Kidney (tissue), 14 donors: ENCODE results near the gene MACC1. TPM values are rescaled to one million over a fixed set of nuclear protein-coding genes. Genes with fewer than 3 reads are reported as not detected.

ENCODE experiments used
- DNase-seq, 5 donors: peaks; one replicate each; pipeline ENCODE4 v3.0.0-alpha.2; 2013 to 2020
- FAIRE-seq: peaks from 2 replicates; lab custom pipeline; 2012; peaks lifted over from hg19 to GRCh38; lab: Jason Lieb, UNC
- H3K27ac ChIP-seq, 2 donors: one replicate each; pipeline ENCODE4 v1.7.0; 2013; ENCODE audit warnings: low read depth in 2 of 2, low read length in 2 of 2, inconsistent platforms in 1 of 2
- H3K27me3 ChIP-seq: one replicate; pipeline ENCODE4 v1.7.1; 2013; ENCODE audit warnings: low read length, inconsistent platforms; ENCODE audit not compliant: control insufficient read depth, insufficient read depth
- H3K36me3 ChIP-seq, 3 donors: one replicate each; pipeline versions ENCODE4 v1.7.0 to v1.7.1; 2013; ENCODE audit warnings: low read length in 3 of 3, control low read depth in 1 of 3, inconsistent platforms in 1 of 3; ENCODE audit not compliant: insufficient read depth in 3 of 3, control insufficient read depth in 2 of 3
- H3K4me1 ChIP-seq, 3 donors: one replicate each; pipeline versions ENCODE4 v1.7.0 to v1.7.1; 2013; ENCODE audit warnings: low read length in 3 of 3, inconsistent platforms in 1 of 3, low read depth in 1 of 3; ENCODE audit not compliant: control insufficient read depth in 2 of 3, insufficient read depth in 2 of 3
- H3K4me3 ChIP-seq, 3 donors: one replicate each; pipeline versions ENCODE4 v1.7.0 to v1.8.1; 2013; ENCODE audit warnings: low read length in 3 of 3, control low read depth in 1 of 3, inconsistent platforms in 1 of 3
- H3K9ac ChIP-seq, 3 donors: one replicate each; pipeline versions ENCODE4 v1.7.0 to v1.7.1; 2013; ENCODE audit warnings: low read length in 3 of 3, control low read depth in 1 of 3, inconsistent platforms in 1 of 3
- H3K9me3 ChIP-seq, 3 donors: one replicate each; pipeline versions ENCODE4 v1.7.0 to v1.7.1; 2013; ENCODE audit warnings: low read length in 3 of 3, control low read depth in 1 of 3, inconsistent platforms in 1 of 3; ENCODE audit not compliant: control insufficient read depth in 2 of 3, insufficient read depth in 1 of 3
- CTCF ChIP-seq: IDR thresholded peaks from 3 replicates; pipeline ENCODE4 v1.5.1; 2012; ENCODE audit warnings: mild to moderate bottlenecking, moderate library complexity, borderline replicate concordance; ENCODE audit not compliant: insufficient read depth; ENCODE audit errors: extremely low read depth
- intact Hi-C: fragments of 100-400 bp; cut with DNase I; formaldehyde crosslinking; loops from one replicate; pipeline ENCODE4 v1.11.1; 2022
- polyA plus RNA-seq: library from polyadenylated mRNA; stranded (reverse); fragments of 350-450 nt; fragmentation: Illumina TruSeq; extraction: RNeasy Lipid Tissue Mini Kit (QIAGEN cat#74804); gene quantifications from one replicate; pipeline ENCODE4 v1.2.3, GENCODE V29; 2014; ENCODE audit warnings: low read depth, low replicate concordance; ENCODE audit not compliant: insufficient read depth
- total RNA-seq: library from RNA; stranded (reverse); fragmentation: NEBNext Ultra II Directional; extraction: Animal tissue kit (Norgen Biotek cat#: 25700); gene quantifications from one replicate; pipeline ENCODE4 v1.2.1, GENCODE V29; 2021
- donor health status: control.
- donor health status: control.
- donor health status: control.
- donor health status: control.
- donor health status: control.
- donor health status: DM: yes; HTN: yes; CAD: no.
- donor health status: Normal renal cell carcinoma (clear cell type).

The MACC1 gene
- total and polyA plus RNA-seq, 2 donors from 2014 or later = 3.7 to 72.6 TPM

DNA sequence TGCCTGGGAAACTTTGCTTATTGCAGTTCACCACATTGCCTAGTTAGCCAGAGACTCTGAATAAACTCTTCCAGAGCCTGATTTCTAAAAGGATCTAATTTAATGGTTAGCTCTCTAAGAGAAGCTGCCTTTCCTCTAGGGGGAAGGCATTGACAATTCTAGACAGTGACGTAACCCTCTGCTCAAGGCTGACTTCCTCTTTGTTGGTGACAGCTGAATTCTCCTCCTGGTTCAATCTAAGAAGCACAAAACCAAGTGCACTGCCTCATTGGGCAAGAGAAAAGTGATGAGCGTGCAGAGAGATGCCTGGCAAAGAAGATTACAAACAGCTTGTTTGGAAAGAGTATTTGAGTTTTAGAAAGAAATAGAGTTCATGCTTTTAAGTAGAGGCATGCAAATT lies 102.7 kb downstream of the MACC1 start:
- H3K4me1 ChIP-seq = no peaks in the 10 kb centered on the region
- no peak for FAIRE-seq

DNA sequence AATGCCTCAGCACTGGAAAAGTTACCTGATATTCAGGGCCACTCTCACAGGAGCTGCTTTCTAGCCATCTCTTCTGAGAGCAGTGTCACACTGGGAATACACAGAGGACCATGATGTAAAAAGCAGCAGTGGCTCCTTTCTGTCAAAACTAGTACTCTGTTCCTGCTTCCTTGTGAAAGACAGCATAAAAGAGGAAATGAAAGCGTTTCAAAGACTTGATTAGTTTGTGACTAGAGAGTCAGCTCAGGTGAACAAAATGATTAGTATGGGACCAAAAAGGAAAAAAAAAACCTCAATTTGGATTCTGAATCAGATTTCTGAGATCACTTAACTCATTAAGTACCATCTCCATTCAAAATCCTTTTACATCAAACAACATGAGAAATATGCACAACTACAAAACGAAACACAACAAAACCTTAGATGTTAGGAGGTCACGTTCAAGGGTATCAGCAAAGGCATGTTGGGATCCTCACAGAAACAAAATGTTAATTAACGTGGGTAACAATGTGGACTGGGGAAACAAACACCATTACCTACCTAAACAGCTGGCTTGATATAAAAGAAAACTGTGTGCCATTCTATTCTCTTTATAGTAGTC lies 103.7 kb downstream of the MACC1 start:
- intact Hi-C loops = no loop called here
- FAIRE-seq (no peak), DNase-seq (no peak)
- Histone ChIP-seq H3K4me1 (no peaks in the 10 kb centered on the region), H3K4me3 (no peak overlapping the region), H3K9me3 (no peaks in the 10 kb centered on the region), H3K27ac (no peak overlapping the region), H3K27me3 (no peaks in the 10 kb centered on the region), H3K9ac (no peak overlapping the region), H3K36me3 (no peaks in the 10 kb centered on the region)
- no peak for TF ChIP-seq CTCF

More for the DNA sequence above, 102.7 kb downstream of the MACC1 start:
- Histone ChIP-seq H3K9ac (no peak overlapping the region), H3K4me3 (no peak overlapping the region), H3K27me3 (no peaks in the 10 kb centered on the region), H3K9me3 (no peaks in the 10 kb centered on the region), H3K36me3 (no peaks in the 10 kb centered on the region), H3K27ac (no peak overlapping the region)
- no peak for TF ChIP-seq CTCF
- intact Hi-C loops = no loop called here
- peak in 1 of 5 donors; percentile 8 for DNase-seq

DNA sequence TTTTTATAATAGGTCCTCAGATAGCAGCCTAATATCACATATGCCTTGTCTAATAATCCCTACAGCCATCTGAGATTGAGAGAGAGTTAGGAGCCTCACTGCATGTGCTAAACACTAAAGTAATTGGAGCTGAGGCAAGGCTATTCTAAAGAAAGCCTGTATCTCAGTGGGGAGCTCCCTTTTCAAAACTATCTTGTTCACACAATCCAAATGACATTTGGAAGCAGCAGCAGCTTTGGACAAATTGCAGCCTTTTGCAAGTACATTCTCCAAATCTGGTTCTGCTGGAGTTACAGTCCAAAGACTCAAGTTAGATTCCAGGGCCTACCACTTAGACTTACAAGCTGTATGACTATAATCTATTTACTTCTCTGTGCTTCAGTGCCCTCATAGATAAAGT lies 104.5 kb downstream of the MACC1 start:
- DNase-seq (no peak), FAIRE-seq (no peak)
- TF ChIP-seq CTCF = no peak
- H3K27me3 ChIP-seq = no peaks in the 10 kb centered on the region
- no peaks in the 10 kb centered on the region for H3K9me3 ChIP-seq
- H3K9ac ChIP-seq = no peak overlapping the region
- H3K4me1 ChIP-seq = no peaks in the 10 kb centered on the region
- intact Hi-C loops = no loop called here
- no peak overlapping the region for H3K4me3 ChIP-seq
- H3K27ac ChIP-seq = no peak overlapping the region
- H3K36me3 ChIP-seq = no peaks in the 10 kb centered on the region
